GM19023 (cell line): Measurements from ENCODE around the gene STON2.
"Not testable (repeated sequence)": the region's sequence is repeated elsewhere in the genome, so short reads cannot be mapped to it uniquely, and the experiment has no call there.

ENCODE experiments used
- ATAC-seq: cut with Tn5 transposase; IDR thresholded peaks from one replicate; pipeline ENCODE4 v1.9.1; 2021; ENCODE audit warnings: mild to moderate bottlenecking, moderate library complexity; ENCODE audit not compliant: unreplicated experiment

Gene STON2

GRCh38 chr14:81233615-81234014 is 166.5 kb downstream of the STON2 start:
- no peak for ATAC-seq

GRCh38 chr14:81231540-81231939 is 168.6 kb downstream of the STON2 start:
- no peak for ATAC-seq

- ATAC-seq, result no peak
These were observed 175.9 kb downstream of the STON2 start for GRCh38 chr14:81224222-81224621.

GRCh38 chr14:81223788-81224187 is 176.3 kb downstream of the STON2 start:
- not testable (repeated sequence) for ATAC-seq

- no peak for ATAC-seq
These were observed 177.4 kb downstream of the STON2 start for GRCh38 chr14:81222691-81223090.

- no peak for ATAC-seq
These were observed 178.0 kb downstream of the STON2 start for GRCh38 chr14:81222126-81222525.

- no peak for ATAC-seq
These were observed 178.5 kb downstream of the STON2 start for GRCh38 chr14:81221579-81222102.

GRCh38 chr14:81220830-81221578 is 179.1 kb downstream of the STON2 start, which contains the start of gene GTF2A1:
Gene GTF2A1, minus strand, starts transcription at chr14:81220959. Its CDS starts 441 bp downstream, at chr14:81220518.
- ATAC-seq, result peak; percentile 75

GRCh38 chr14:81220580-81220829 is 179.6 kb downstream of the STON2 start:
- no peak for ATAC-seq

GRCh38 chr14:81219759-81220579 is 180.2 kb downstream of the STON2 start:
- no peak for ATAC-seq

- ATAC-seq, result peak; percentile 46
These were observed 180.8 kb downstream of the STON2 start for GRCh38 chr14:81219210-81219758.

- ATAC-seq, result no peak
These were observed 188.3 kb downstream of the STON2 start for GRCh38 chr14:81211844-81212243.
